Measurements from ENCODE around the gene ST3GAL4. TPM values are rescaled to one million over a fixed set of nuclear protein-coding genes. Genes with fewer than 3 reads are reported as not detected.

Gene ST3GAL4
- polyA plus RNA-seq, 1 donor (not counting 4 experiments of a cell fraction or from before 2014, with no cell fraction given), result 24.6 TPM

GRCh38 chr11:126424471-126425039 lies 69.1 kb downstream of the ST3GAL4 start:
- no peak overlapping the region for H3K4me3 ChIP-seq (ENCODE audit: control insufficient read depth in 2 of 3, extremely low read depth in 1 of 3, insufficient read depth in 2 of 3, low read depth in 1 of 3, low read length in 3 of 3)
- FAIRE-seq (no peak), DNase-seq (ENCODE audit: low read depth, low spot score) (no peak)
- H2AFZ ChIP-seq (ENCODE audit: control insufficient read depth, low read length), result no peak overlapping the region
- dilution Hi-C loops (cut with MboI; ENCODE audit: extremely low pct_ligation_motif_present, low sequenced_read_pairs), result no loop called here
- H3K9ac ChIP-seq (ENCODE audit: control insufficient read depth, extremely low read depth, insufficient read depth, low read length), result no peak overlapping the region
- H3K9me3 ChIP-seq (ENCODE audit: control insufficient read depth, low read depth, low read length), result no peaks in the 10 kb centered on the region
- no peaks in the 10 kb centered on the region for H3K4me1 ChIP-seq (ENCODE audit: control insufficient read depth, extremely low read depth, insufficient read depth, low read length)
- H3K9me1 ChIP-seq (ENCODE audit: control insufficient read depth, extremely low read depth, insufficient read depth, low read length), result no peaks in the 10 kb centered on the region
- H3K27ac ChIP-seq (ENCODE audit: control insufficient read depth, insufficient read depth, low read length), result no peak overlapping the region
- H3K79me2 ChIP-seq (ENCODE audit: control insufficient read depth, insufficient read depth, low read length), result no peaks in the 10 kb centered on the region
- TF ChIP-seq CTCF (optimal IDR thresholded peaks at IDR 0.05 in 1 of 3, IDR thresholded peaks at IDR 0.05 in 1 of 3, conservative IDR thresholded peaks at IDR 0.05 in 1 of 3; ENCODE audit: extremely low read depth in 1 of 3, insufficient read depth in 2 of 3, low read length in 3 of 3) (no peak), EZH2 (IDR thresholded peaks at IDR 0.05; ENCODE audit: low read length) (no peak)
- no peaks in the 10 kb centered on the region for H4K20me1 ChIP-seq (ENCODE audit: control insufficient read depth, extremely low read depth, insufficient read depth, low read length)
- H3K4me2 ChIP-seq (ENCODE audit: control insufficient read depth, extremely low read depth, insufficient read depth, low read depth, low read length), result no peak overlapping the region
- no peaks in the 10 kb centered on the region for H3K36me3 ChIP-seq (ENCODE audit: control insufficient read depth in 2 of 2, extremely low read depth in 1 of 2, insufficient read depth in 2 of 2, low read length in 2 of 2)
- no peaks in the 10 kb centered on the region for H3K27me3 ChIP-seq (ENCODE audit: control insufficient read depth, extremely low read depth, insufficient read depth, low read length)

- Histone ChIP-seq H3K9me1 (ENCODE audit: control insufficient read depth, extremely low read depth, insufficient read depth, low read length) (no peaks in the 10 kb centered on the region), H3K9me3 (ENCODE audit: control insufficient read depth, low read depth, low read length) (no peaks in the 10 kb centered on the region), H2AFZ (ENCODE audit: control insufficient read depth, low read length) (no peak overlapping the region), H3K9ac (ENCODE audit: control insufficient read depth, extremely low read depth, insufficient read depth, low read length) (no peak overlapping the region), H3K4me1 (ENCODE audit: control insufficient read depth, extremely low read depth, insufficient read depth, low read length) (no peaks in the 10 kb centered on the region), H3K4me2 (ENCODE audit: control insufficient read depth, extremely low read depth, insufficient read depth, low read depth, low read length) (no peak overlapping the region), H3K27ac (ENCODE audit: control insufficient read depth, insufficient read depth, low read length) (no peak overlapping the region), H3K27me3 (ENCODE audit: control insufficient read depth, extremely low read depth, insufficient read depth, low read length) (no peaks in the 10 kb centered on the region), H3K4me3 (ENCODE audit: control insufficient read depth in 2 of 3, extremely low read depth in 1 of 3, insufficient read depth in 2 of 3, low read depth in 1 of 3, low read length in 3 of 3) (no peak overlapping the region), H4K20me1 (ENCODE audit: control insufficient read depth, extremely low read depth, insufficient read depth, low read length) (no peaks in the 10 kb centered on the region), H3K36me3 (ENCODE audit: control insufficient read depth in 2 of 2, extremely low read depth in 1 of 2, insufficient read depth in 2 of 2, low read length in 2 of 2) (no peaks in the 10 kb centered on the region), H3K79me2 (ENCODE audit: control insufficient read depth, insufficient read depth, low read length) (no peaks in the 10 kb centered on the region)
- FAIRE-seq (no peak), DNase-seq (ENCODE audit: low read depth, low spot score) (no peak)
- TF ChIP-seq CTCF (optimal IDR thresholded peaks at IDR 0.05 in 1 of 3, IDR thresholded peaks at IDR 0.05 in 1 of 3, conservative IDR thresholded peaks at IDR 0.05 in 1 of 3; ENCODE audit: extremely low read depth in 1 of 3, insufficient read depth in 2 of 3, low read length in 3 of 3), result no peak
- no peak for TF ChIP-seq EZH2 (IDR thresholded peaks at IDR 0.05; ENCODE audit: low read length)
- dilution Hi-C loops (cut with MboI; ENCODE audit: extremely low pct_ligation_motif_present, low sequenced_read_pairs), result no loop called here
Measured at GRCh38 chr11:126426106-126426505, 70.6 kb downstream of the ST3GAL4 start.
